Calu3 (cell line): Measurements from ENCODE around the gene ADAMTSL2. TPM values are rescaled to one million over a fixed set of nuclear protein-coding genes. Genes with fewer than 3 reads are reported as not detected.
A peak's percentile ranks its signal among the peaks of the same experiment; 100 is the strongest.

Experiments used
- Bru-seq: library from RNA; stranded (reverse); fragments of 400-500 nt; gene quantifications from one replicate; lab custom pipeline; 2021; lab: Mats Ljungman, UMichigan
- BruChase-seq, 2 experiments: library from RNA; stranded (reverse); fragments of 400-500 nt; gene quantifications; one replicate each; lab custom pipeline; 2021; lab: Mats Ljungman, UMichigan
- BruUV-seq: library from RNA; stranded (reverse); fragments of 400-500 nt; replicated peaks from 2 replicates; lab custom pipeline; 2021; lab: Mats Ljungman, UMichigan
- CTCF ChIA-PET: fragments of 300-600 bp; sonication (Branson Sonifier 250); formaldehyde crosslinking; loops from one replicate; lab custom pipeline; 2022; ENCODE audit warnings: antibody characterized with exemption; lab: Charles Lee
- DNase-seq: peaks from one replicate; pipeline ENCODE4 v3.0.0; 2022
- H3K27ac Mint-ChIP-seq: one replicate; pipeline ENCODE4 v1.8.0; 2022; ENCODE audit warnings: mixed read lengths; ENCODE audit not compliant: unreplicated experiment
- H3K27me3 Mint-ChIP-seq: one replicate; pipeline ENCODE4 v1.8.0; 2022; ENCODE audit warnings: mixed read lengths; ENCODE audit not compliant: unreplicated experiment
- H3K36me3 Mint-ChIP-seq: one replicate; pipeline ENCODE4 v1.8.0; 2022; ENCODE audit warnings: mild to moderate bottlenecking, moderate library complexity, mixed read lengths; ENCODE audit not compliant: insufficient read depth, unreplicated experiment
- H3K4me1 Mint-ChIP-seq: one replicate; pipeline ENCODE4 v1.8.0; 2022; ENCODE audit warnings: mild to moderate bottlenecking, low read depth, mixed read lengths; ENCODE audit not compliant: unreplicated experiment
- H3K4me3 Mint-ChIP-seq: one replicate; pipeline ENCODE4 v1.8.0; 2022; ENCODE audit warnings: mild to moderate bottlenecking, low read depth, moderate library complexity, mixed read lengths; ENCODE audit not compliant: unreplicated experiment
- H3K9me3 Mint-ChIP-seq: one replicate; pipeline ENCODE4 v1.8.0; 2022; ENCODE audit warnings: low read depth, mixed read lengths; ENCODE audit not compliant: unreplicated experiment
- CTCF ChIP-seq: fragments of 200-600 bp; IDR thresholded peaks from one replicate; pipeline ENCODE4 v1.8.0; 2022; ENCODE audit warnings: antibody characterized with exemption; ENCODE audit not compliant: unreplicated experiment
- intact Hi-C: fragments of 100-400 bp; cut with micrococcal nuclease; formaldehyde crosslinking; loops from one replicate; pipeline ENCODE4 v1.10.0; 2022; ENCODE audit not compliant: unreplicated experiment
- long read RNA-seq: library from polyadenylated mRNA; stranded (forward); transcript quantifications from one replicate; pipeline ENCODE4 v2.0.0, GENCODE V29; 2022
- total RNA-seq: library from RNA; stranded (reverse); gene quantifications from 2 replicates; pipeline ENCODE4 v1.2.3, GENCODE V29; 2022

The ADAMTSL2 gene
- total RNA-seq (0.14 TPM in 1 of 2 replicates, not detected in the other), Bru-seq, nascent RNA (percentile 2 among the genes with signal in this experiment), BruChase-seq, experiment 1, labeled RNA remaining after a 6-hour chase (percentile 10 among the genes with signal in this experiment), BruChase-seq, experiment 2, labeled RNA remaining after a 2-hour chase (percentile 7 among the genes with signal in this experiment)
- long read RNA-seq = 0 reads

GRCh38 chr9:133534346-133535291 is at the start of gene ADAMTSL2:
Gene ADAMTSL2, plus strand, starts transcription at chr9:133534704. Its CDS starts 2,009 bp downstream, at chr9:133536713.
- TF ChIP-seq CTCF = no peak
- DNase-seq = no peak
- no peak within 1 kb of the TSS for H3K4me3 Mint-ChIP-seq
- intact Hi-C loops = loop anchor here (5.0 kb wide), 1 partner anchor 193 kb away; no protein-coding TSS in a partner anchor
- no TSS peak for BruUV-seq
- CTCF ChIA-PET = no interaction called here
- no peaks in the 10 kb centered on the region for H3K36me3 Mint-ChIP-seq
- no peaks in the 10 kb centered on the region for H3K4me1 Mint-ChIP-seq
- no peaks in the 10 kb centered on the region for H3K9me3 Mint-ChIP-seq
- no peak within 1 kb of the TSS for H3K27ac Mint-ChIP-seq
- peaks cover 46% of the 10 kb centered on the region for H3K27me3 Mint-ChIP-seq

- Mint-ChIP-seq H3K4me1 (no peaks in the 10 kb centered on the region), H3K27me3 (peaks cover 18% of the 10 kb centered on the region), H3K36me3 (no peaks in the 10 kb centered on the region), H3K4me3 (no peak overlapping the region), H3K9me3 (no peaks in the 10 kb centered on the region), H3K27ac (no peak overlapping the region)
- CTCF ChIA-PET = interaction anchor here (0.6 to 1.8 kb wide), 3 partner anchors 10 to 297 kb away, joined by 3 to 4 read pairs (median 4); no protein-coding TSS in a partner anchor
- no peak for DNase-seq
- intact Hi-C loops = loop anchor here (5.0 kb wide), 1 partner anchor 298 kb away; no protein-coding TSS in a partner anchor
- no peak for TF ChIP-seq CTCF
- no TSS peak for BruUV-seq
Measured at GRCh38 chr9:133485531-133486260, 48.8 kb upstream of the ADAMTSL2 start.

- TF ChIP-seq CTCF = no peak
- no peak for DNase-seq
- no peak overlapping the region for H3K27ac Mint-ChIP-seq
- H3K4me3 Mint-ChIP-seq = no peak overlapping the region
- no TSS peak for BruUV-seq
- peaks cover 18% of the 10 kb centered on the region for H3K27me3 Mint-ChIP-seq
- no peaks in the 10 kb centered on the region for H3K36me3 Mint-ChIP-seq
- no peaks in the 10 kb centered on the region for H3K9me3 Mint-ChIP-seq
- H3K4me1 Mint-ChIP-seq = no peaks in the 10 kb centered on the region
- CTCF ChIA-PET = interaction anchor here (1.8 kb wide), 1 partner anchor 8 kb away, joined by 4 read pairs; no protein-coding TSS in a partner anchor
- intact Hi-C loops = loop anchor here (5.0 kb wide), 1 partner anchor 300 kb away; no protein-coding TSS in a partner anchor
Measured at GRCh38 chr9:133487331-133487725, 47.2 kb upstream of the ADAMTSL2 start.
